ENCODE results near the gene MYLK2. TPM values are rescaled to one million over a fixed set of nuclear protein-coding genes. Genes with fewer than 3 reads are reported as not detected.

MYLK2 gene
- total RNA-seq: 0.12 and 0.44 TPM in 2 replicates

GRCh38 chr20:31819083-31819784 is at the start of gene MYLK2:
MYLK2 (plus strand) TSS chr20:31819356; CDS start chr20:31819581, 225 bp downstream.

DNA sequence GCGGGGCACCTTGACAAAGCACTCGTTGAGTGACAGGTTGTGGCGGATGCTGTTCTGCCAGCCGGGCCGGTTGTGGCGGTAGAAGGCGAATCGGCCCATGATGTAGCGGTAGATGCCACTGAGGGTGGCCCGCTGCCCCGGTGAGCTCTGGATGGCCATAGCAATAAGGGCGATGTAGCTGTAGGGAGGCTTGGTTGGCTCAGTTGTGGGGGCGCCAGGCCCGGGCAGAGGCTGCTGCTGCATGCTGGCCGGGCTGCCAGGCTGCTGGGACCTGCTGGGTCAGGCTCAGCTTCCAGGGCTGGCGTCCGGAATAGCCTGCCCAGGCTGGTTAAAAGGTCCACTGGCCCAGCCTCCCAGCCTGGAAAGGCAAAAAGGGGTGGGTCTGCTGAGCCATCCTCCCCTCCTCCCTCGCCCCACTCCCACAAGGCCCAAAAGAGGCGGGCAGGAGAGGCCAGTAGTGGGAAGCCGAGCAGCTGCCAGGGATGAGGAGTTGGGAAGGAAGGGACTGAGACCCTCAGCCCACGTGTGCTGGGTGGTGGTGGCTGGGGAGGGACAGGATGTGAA is 26.2 kb downstream of the MYLK2 start, which contains the start of gene FOXS1:
TSS of gene FOXS1 (minus strand) at position 305 of the 564 bp plus-strand sequence. CDS start at position 243, 62 bp downstream.

DNA sequence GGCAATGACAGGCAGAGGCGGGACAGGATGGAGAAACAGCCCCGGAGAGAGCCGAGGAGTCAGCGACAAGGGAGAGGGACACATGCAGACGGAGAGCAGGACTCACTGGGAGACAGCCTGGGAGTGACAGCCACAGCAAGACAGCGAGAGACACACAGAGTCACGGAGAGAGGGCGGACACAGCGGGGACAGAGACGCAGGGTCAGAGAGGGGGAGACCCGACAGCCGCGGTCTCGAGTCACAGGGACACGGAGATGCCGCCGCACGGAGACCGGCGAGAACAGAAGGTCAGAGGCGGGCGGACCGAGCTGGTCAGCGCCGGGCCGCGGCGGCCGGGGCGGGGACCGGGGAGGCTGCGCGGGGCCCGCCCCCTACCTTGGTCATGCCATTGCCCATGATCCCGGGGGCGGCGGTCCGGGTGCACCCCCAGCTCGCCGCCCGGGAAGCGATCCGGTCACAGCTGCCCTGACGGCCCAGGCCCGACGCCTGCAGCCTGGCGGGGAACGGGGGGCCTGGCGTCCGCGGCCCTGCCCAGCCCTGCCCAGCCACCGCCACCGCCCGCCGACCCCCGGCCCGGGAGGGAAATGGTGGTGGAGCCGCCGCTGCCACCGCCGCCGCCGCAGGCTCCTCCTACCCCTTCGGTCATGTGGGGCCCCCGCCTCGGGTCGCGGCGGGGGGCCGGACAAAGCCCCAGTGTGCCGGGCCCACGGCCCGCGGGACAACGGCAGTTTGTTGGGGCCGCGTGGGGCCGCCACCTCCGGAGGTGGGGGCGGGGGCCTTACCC is 51.0 kb downstream of the MYLK2 start, which contains the start of the genes DUSP15 and TTLL9:
TSS of gene DUSP15 (minus strand) at position 586 of the 784 bp plus-strand sequence. CDS start at position 396, 190 bp downstream.
TSS of gene TTLL9 (plus strand) at position 693 of the 784 bp plus-strand sequence. CDS start 493 bp downstream, outside the sequence.

Other genes starting within 250 kb of the MYLK2 start
- gene ID1, start 214.1 kb upstream of the MYLK2 start, total RNA-seq: 36.1 and 76.0 TPM in 2 replicates
- gene COX4I2, start 181.4 kb upstream of the MYLK2 start, total RNA-seq: not detected in 2 replicates
- gene BCL2L1, start 96.5 kb upstream of the MYLK2 start, total RNA-seq: 56.2 and 58.6 TPM in 2 replicates
- 28.6 and 104 TPM in 2 replicates for gene TPX2, start 80.1 kb upstream of the MYLK2 start, total RNA-seq
- gene FOXS1, start 26.2 kb downstream of the MYLK2 start, total RNA-seq: 0.12 TPM in 1 of 2 replicates, not detected in the other
- not detected in 2 replicates for gene DUSP15, start 51.2 kb downstream of the MYLK2 start, total RNA-seq
- gene TTLL9, start 51.3 kb downstream of the MYLK2 start, total RNA-seq: under 0.01 TPM in 1 of 2 replicates, not detected in the other
- gene PDRG1, start 132.7 kb downstream of the MYLK2 start, total RNA-seq: 4.7 and 4.9 TPM in 2 replicates
- under 0.01 TPM in 1 of 2 replicates, not detected in the other for gene XKR7, start 148.8 kb downstream of the MYLK2 start, total RNA-seq
- gene CCM2L, start 191.1 kb downstream of the MYLK2 start, total RNA-seq: under 0.01 TPM in 1 of 2 replicates, not detected in the other
- not detected in 2 replicates for gene HCK, start 232.9 kb downstream of the MYLK2 start, total RNA-seq